HG02610 (cell line): ENCODE measurements around the gene RAB14.

ENCODE experiments used
- ATAC-seq: cut with Tn5 transposase; IDR thresholded peaks from one replicate; pipeline ENCODE4 v1.9.1; 2021; ENCODE audit warnings: mild to moderate bottlenecking, moderate library complexity; ENCODE audit not compliant: unreplicated experiment

RAB14 gene

GRCh38 chr9:121201738-121202533, at the start of gene RAB14:
Gene RAB14 (minus strand): TSS chr9:121201869. CDS start chr9:121193412, 8,457 bp downstream.
- ATAC-seq: peak; percentile 86

- ATAC-seq: peak; percentile 40
These were observed 47.9 kb upstream of the RAB14 start for GRCh38 chr9:121249563-121249962.

GRCh38 chr9:121246821-121247561, 45.3 kb upstream of the RAB14 start:
- ATAC-seq: no peak

- ATAC-seq: no peak
These were observed 41.3 kb upstream of the RAB14 start for GRCh38 chr9:121242959-121243346.

- ATAC-seq: no peak
These were observed 40.7 kb upstream of the RAB14 start for GRCh38 chr9:121242219-121242958.

- ATAC-seq: no peak
These were observed 38.9 kb upstream of the RAB14 start for GRCh38 chr9:121240472-121241135.

GRCh38 chr9:121239851-121240250, 38.2 kb upstream of the RAB14 start:
- no peak for ATAC-seq

- no peak for ATAC-seq
These were observed 37.4 kb upstream of the RAB14 start for GRCh38 chr9:121239071-121239470.

GRCh38 chr9:121237916-121238315, 36.2 kb upstream of the RAB14 start:
- no peak for ATAC-seq

- ATAC-seq: no peak
These were observed 33.8 kb upstream of the RAB14 start for GRCh38 chr9:121235512-121235911.

- no peak for ATAC-seq
These were observed 33.1 kb upstream of the RAB14 start for GRCh38 chr9:121234832-121235161.

- ATAC-seq: no peak
These were observed 32.5 kb upstream of the RAB14 start for GRCh38 chr9:121233906-121234831.

GRCh38 chr9:121232251-121232650, 30.6 kb upstream of the RAB14 start:
- ATAC-seq: no peak

- ATAC-seq: no peak
These were observed 28.6 kb upstream of the RAB14 start for GRCh38 chr9:121230256-121230655.

GRCh38 chr9:121227862-121228261, 26.2 kb upstream of the RAB14 start:
- ATAC-seq: no peak

- ATAC-seq: no peak
These were observed 24.5 kb upstream of the RAB14 start for GRCh38 chr9:121226175-121226574.

GRCh38 chr9:121225240-121225639, 23.6 kb upstream of the RAB14 start:
- no peak for ATAC-seq

GRCh38 chr9:121222524-121223171, 21.0 kb upstream of the RAB14 start:
- no peak for ATAC-seq

GRCh38 chr9:121221664-121222055, 20.0 kb upstream of the RAB14 start:
- ATAC-seq: no peak
